Measurements from ENCODE around the gene KIF2C. TPM values are rescaled to one million over a fixed set of nuclear protein-coding genes. Genes with fewer than 3 reads are reported as not detected.

Gene KIF2C
- total RNA-seq, 1 experiment from 2014 or later = 92.6 TPM

DNA sequence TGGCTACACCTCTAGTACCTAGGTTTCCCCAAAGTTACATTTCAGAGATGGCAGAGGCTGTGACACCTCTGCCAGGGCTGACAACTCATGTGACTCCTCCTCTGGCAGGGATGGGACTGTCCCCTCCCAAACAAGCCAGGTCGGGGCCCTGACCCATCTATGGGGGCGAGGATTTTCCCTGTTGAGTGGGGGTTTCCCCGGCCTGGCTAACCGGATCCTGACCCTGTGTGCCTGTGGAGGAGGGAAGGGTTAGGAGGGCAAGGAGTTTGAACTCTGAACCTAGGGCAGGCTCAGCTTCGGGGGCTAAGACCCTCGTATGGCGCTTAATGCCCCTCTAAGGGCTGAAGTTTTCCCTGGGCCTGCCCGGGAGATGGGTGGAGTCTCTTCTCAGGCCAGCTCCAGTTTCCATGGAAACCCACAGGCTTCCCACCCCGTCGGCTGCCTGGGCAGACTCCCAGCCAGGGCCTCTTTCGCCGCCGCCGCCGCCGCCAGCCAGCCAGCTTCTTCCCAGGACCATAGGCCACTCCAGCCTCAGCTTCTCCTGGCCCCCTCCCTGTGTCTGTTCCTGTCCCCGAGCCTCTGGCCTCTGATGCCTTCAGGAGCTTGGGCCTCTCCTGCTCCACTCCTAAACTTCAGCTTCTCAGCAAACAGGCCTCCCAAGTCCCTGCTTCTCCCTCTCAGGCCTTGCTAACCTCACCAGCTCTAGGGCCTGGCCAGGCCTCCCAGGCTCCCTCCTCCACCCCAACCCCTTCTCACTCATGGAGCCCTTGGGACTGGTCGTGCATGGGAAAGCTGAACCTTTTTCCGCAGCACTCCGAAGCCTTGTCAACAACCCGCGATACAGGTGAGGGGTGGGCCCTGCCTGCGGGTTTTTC lies 68.7 kb downstream of the KIF2C start, which contains the start of gene BTBD19:
TSS of gene BTBD19 (plus strand) at position 461 of the 875 bp plus-strand sequence. CDS start at position 759, 298 bp downstream.
- peak within 1 kb of the TSS; percentile 68 for H3K4me2 ChIP-seq (ENCODE audit: low read length)
- peak within 1 kb of the TSS; percentile 73 for H3K9ac ChIP-seq (ENCODE audit: low read length)
- DNase-seq (ENCODE audit: low read depth, low spot score) (no peak), ATAC-seq (peak; percentile 28)
- no peaks in the 10 kb centered on the region for H3K27me3 ChIP-seq (ENCODE audit: insufficient read depth, low read length)
- peak; percentile 5 for TF ChIP-seq POLR2A (IDR thresholded peaks at IDR 0.05; ENCODE audit: borderline replicate concordance, extremely low read depth, insufficient read depth, insufficient read length)
- peak; percentile 60 for TF ChIP-seq ZFX (IDR thresholded peaks at IDR 0.05)
- no peak for TF ChIP-seq ZNF274 (IDR thresholded peaks at IDR 0.05; ENCODE audit: low read depth, low read length)
- no peaks in the 10 kb centered on the region for H3K9me2 ChIP-seq (ENCODE audit: insufficient read depth)
- ChIA-PET POLR2A (interaction anchor here (0.8 to 8.0 kb wide), 10 partner anchors 8 to 203 kb away, joined by 3 to 200 read pairs (median 9); partner anchors contain the start of genes HECTD3, PLK3, RNU5D-1 and RPS8), RAD21 (ENCODE audit: low non-redundant PET in 1 of 2, low total read pairs in 2 of 2, uncharacterized antibody in 2 of 2, unreplicated experiment in 2 of 2) (interaction anchor here in 1 of 2 experiments (1.0 kb wide), 1 partner anchor 8 kb away, joined by 3 read pairs; the partner anchor contains the start of gene PLK3), CTCF (interaction anchor here (1.0 to 2.3 kb wide), 5 partner anchors 8 to 23 kb away, joined by 3 to 10 read pairs (median 4); partner anchors contain the start of gene PLK3)
- H3K4me3 ChIP-seq (replicated peaks in 1 of 2; ENCODE audit: low read depth in 1 of 2, low read length in 2 of 2) = peak within 1 kb of the TSS; percentile 30 to 32
- H3K4me1 ChIP-seq (ENCODE audit: control insufficient read depth in 1 of 2, insufficient read depth in 2 of 2, low read length in 2 of 2) = peaks cover 58 to 87% of the 10 kb centered on the region in 2 experiments
- peaks cover 2 to 31% of the 10 kb centered on the region in 2 experiments; a peak in 3 of 4 replicates for H3K36me3 ChIP-seq (ENCODE audit: control insufficient read depth in 1 of 2, insufficient read depth in 2 of 2, low read length in 2 of 2)
- intact Hi-C loops (cut with micrococcal nuclease) = no loop called here
- H4K20me1 ChIP-seq (ENCODE audit: insufficient read depth) = no peaks in the 10 kb centered on the region
- peak within 1 kb of the TSS; percentile 98 for H3K27ac ChIP-seq (ENCODE audit: low read depth, low read length)
- H3K9me3 ChIP-seq (ENCODE audit: control insufficient read depth in 1 of 2, insufficient read depth in 1 of 2, low read depth in 1 of 2, low read length in 2 of 2) = no peaks in the 10 kb centered on the region
- no peak within 1 kb of the TSS for H2AFZ ChIP-seq (ENCODE audit: low read depth, low read length, poor library complexity, severe bottlenecking)
- BruUV-seq (replicated peaks) = no TSS peak
- peaks cover 21% of the 10 kb centered on the region; the same call in 1 of the 2 replicates for H3K79me2 ChIP-seq (ENCODE audit: insufficient read depth, low read length)

DNA sequence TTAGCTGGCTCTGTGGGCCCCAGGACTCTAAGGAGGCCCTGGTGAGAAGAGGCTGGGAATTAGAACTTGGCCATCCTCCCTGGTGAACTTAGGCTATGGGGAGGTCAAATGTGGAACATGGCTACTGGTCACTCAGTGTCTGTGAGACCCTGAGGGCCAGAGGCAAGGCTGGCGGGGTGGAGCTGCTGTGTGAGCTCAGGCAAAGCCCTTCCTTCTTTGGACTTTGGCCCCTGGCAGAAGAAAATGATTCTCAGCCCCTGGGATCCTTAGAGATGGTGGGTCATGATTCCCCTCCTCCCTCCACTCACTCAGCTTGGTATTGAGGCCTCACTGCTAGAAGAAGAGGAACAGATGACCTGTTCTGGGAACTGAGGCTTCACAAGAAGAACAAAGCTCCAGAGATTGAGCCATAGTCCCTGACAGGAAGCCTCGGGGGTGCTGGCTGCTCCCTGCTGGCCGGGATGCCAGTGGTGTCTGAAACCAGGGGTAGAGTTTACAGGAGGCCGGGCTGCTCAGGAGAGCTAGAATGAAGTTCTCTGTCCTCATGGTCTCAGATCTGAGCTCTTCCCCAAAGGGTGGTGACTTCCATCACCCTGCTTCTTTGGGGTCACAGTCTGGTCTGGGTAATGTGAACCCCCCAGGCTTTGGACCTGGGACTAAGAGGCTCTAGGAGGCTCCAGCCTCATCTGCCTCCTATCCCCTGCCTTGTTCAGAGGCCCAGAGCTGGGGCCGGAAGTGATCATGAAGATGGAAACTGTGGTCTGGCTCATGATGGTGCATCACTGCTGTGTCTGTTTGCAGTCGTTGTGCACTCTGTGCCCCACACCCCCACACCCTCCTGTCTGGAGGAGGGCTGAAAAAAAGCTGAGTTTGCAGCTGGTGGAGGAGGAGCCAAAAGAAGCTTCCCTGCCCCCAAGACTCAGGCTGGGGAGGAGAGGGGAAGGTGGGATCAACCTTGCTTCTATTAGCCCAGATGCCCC lies 69.6 kb downstream of the KIF2C start:
- no peaks in the 10 kb centered on the region for H3K27me3 ChIP-seq (ENCODE audit: insufficient read depth, low read length)
- no peak overlapping the region for H2AFZ ChIP-seq (ENCODE audit: low read depth, low read length, poor library complexity, severe bottlenecking)
- no peak for TF ChIP-seq ZFX (IDR thresholded peaks at IDR 0.05)
- TF ChIP-seq ZNF274 (IDR thresholded peaks at IDR 0.05; ENCODE audit: low read depth, low read length) = no peak
- TF ChIP-seq, protein P1, sequence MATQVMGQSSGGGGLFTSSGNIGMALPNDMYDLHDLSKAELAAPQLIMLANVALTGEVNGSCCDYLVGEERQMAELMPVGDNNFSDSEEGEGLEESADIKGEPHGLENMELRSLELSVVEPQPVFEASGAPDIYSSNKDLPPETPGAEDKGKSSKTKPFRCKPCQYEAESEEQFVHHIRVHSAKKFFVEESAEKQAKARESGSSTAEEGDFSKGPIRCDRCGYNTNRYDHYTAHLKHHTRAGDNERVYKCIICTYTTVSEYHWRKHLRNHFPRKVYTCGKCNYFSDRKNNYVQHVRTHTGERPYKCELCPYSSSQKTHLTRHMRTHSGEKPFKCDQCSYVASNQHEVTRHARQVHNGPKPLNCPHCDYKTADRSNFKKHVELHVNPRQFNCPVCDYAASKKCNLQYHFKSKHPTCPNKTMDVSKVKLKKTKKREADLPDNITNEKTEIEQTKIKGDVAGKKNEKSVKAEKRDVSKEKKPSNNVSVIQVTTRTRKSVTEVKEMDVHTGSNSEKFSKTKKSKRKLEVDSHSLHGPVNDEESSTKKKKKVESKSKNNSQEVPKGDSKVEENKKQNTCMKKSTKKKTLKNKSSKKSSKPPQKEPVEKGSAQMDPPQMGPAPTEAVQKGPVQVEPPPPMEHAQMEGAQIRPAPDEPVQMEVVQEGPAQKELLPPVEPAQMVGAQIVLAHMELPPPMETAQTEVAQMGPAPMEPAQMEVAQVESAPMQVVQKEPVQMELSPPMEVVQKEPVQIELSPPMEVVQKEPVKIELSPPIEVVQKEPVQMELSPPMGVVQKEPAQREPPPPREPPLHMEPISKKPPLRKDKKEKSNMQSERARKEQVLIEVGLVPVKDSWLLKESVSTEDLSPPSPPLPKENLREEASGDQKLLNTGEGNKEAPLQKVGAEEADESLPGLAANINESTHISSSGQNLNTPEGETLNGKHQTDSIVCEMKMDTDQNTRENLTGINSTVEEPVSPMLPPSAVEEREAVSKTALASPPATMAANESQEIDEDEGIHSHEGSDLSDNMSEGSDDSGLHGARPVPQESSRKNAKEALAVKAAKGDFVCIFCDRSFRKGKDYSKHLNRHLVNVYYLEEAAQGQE (IDR thresholded peaks at IDR 0.05; ENCODE audit: low read depth) = no peak
- no peak for TF ChIP-seq SIN3A (IDR thresholded peaks at IDR 0.05; ENCODE audit: low read depth)
- TF ChIP-seq, protein P2, sequence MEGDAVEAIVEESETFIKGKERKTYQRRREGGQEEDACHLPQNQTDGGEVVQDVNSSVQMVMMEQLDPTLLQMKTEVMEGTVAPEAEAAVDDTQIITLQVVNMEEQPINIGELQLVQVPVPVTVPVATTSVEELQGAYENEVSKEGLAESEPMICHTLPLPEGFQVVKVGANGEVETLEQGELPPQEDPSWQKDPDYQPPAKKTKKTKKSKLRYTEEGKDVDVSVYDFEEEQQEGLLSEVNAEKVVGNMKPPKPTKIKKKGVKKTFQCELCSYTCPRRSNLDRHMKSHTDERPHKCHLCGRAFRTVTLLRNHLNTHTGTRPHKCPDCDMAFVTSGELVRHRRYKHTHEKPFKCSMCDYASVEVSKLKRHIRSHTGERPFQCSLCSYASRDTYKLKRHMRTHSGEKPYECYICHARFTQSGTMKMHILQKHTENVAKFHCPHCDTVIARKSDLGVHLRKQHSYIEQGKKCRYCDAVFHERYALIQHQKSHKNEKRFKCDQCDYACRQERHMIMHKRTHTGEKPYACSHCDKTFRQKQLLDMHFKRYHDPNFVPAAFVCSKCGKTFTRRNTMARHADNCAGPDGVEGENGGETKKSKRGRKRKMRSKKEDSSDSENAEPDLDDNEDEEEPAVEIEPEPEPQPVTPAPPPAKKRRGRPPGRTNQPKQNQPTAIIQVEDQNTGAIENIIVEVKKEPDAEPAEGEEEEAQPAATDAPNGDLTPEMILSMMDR (IDR thresholded peaks at IDR 0.05 in 2 of 3, conservative IDR thresholded peaks at IDR 0.05 in 1 of 3; ENCODE audit: borderline replicate concordance in 1 of 3, insufficient read depth in 1 of 3, low read depth in 2 of 3, low read length in 2 of 3) = no peak
- TF ChIP-seq RAD21 (IDR thresholded peaks at IDR 0.05; ENCODE audit: low read depth) = no peak
- H3K4me2 ChIP-seq (ENCODE audit: low read length) = peak overlapping the region; percentile 68
- BruUV-seq (replicated peaks) = no TSS peak
- H4K20me1 ChIP-seq (ENCODE audit: insufficient read depth) = no peaks in the 10 kb centered on the region
- H3K4me1 ChIP-seq (ENCODE audit: control insufficient read depth in 1 of 2, insufficient read depth in 2 of 2, low read length in 2 of 2) = peaks cover 58 to 78% of the 10 kb centered on the region in 2 experiments
- H3K9me3 ChIP-seq (ENCODE audit: control insufficient read depth in 1 of 2, insufficient read depth in 1 of 2, low read depth in 1 of 2, low read length in 2 of 2) = no peaks in the 10 kb centered on the region
- H3K9ac ChIP-seq (ENCODE audit: low read length) = peak overlapping the region; percentile 73
- DNase-seq (ENCODE audit: low read depth, low spot score) = no peak
- ChIA-PET POLR2A (interaction anchor here (0.8 to 8.0 kb wide), 9 partner anchors 8 to 88 kb away, joined by 3 to 200 read pairs (median 7); partner anchors contain the start of genes PLK3 and RNU5D-1), RAD21 (ENCODE audit: low non-redundant PET in 1 of 2, low total read pairs in 2 of 2, uncharacterized antibody in 2 of 2, unreplicated experiment in 2 of 2) (interaction anchor here in 1 of 2 experiments (1.0 kb wide), 1 partner anchor 9 kb away, joined by 3 read pairs; the partner anchor contains the start of gene PLK3), CTCF (interaction anchor here (1.2 to 2.3 kb wide), 4 partner anchors 8 to 24 kb away, joined by 3 to 10 read pairs (median 5); partner anchors contain the start of gene PLK3)
- intact Hi-C loops (cut with micrococcal nuclease) = no loop called here
- peak overlapping the region; percentile 98 for H3K27ac ChIP-seq (ENCODE audit: low read depth, low read length)
- peaks cover 13% of the 10 kb centered on the region; the same call in 1 of the 2 replicates for H3K79me2 ChIP-seq (ENCODE audit: insufficient read depth, low read length)
- no peak for ATAC-seq
- peaks cover 0 to 21% of the 10 kb centered on the region in 2 experiments; a peak in 2 of 4 replicates for H3K36me3 ChIP-seq (ENCODE audit: control insufficient read depth in 1 of 2, insufficient read depth in 2 of 2, low read length in 2 of 2)
- H3K4me3 ChIP-seq (replicated peaks in 1 of 2; ENCODE audit: low read depth in 1 of 2, low read length in 2 of 2) = peak overlapping the region; percentile 30 to 32
- no peaks in the 10 kb centered on the region for H3K9me2 ChIP-seq (ENCODE audit: insufficient read depth)
